Measurements from ENCODE around the gene TFEB.

TFEB gene

DNA sequence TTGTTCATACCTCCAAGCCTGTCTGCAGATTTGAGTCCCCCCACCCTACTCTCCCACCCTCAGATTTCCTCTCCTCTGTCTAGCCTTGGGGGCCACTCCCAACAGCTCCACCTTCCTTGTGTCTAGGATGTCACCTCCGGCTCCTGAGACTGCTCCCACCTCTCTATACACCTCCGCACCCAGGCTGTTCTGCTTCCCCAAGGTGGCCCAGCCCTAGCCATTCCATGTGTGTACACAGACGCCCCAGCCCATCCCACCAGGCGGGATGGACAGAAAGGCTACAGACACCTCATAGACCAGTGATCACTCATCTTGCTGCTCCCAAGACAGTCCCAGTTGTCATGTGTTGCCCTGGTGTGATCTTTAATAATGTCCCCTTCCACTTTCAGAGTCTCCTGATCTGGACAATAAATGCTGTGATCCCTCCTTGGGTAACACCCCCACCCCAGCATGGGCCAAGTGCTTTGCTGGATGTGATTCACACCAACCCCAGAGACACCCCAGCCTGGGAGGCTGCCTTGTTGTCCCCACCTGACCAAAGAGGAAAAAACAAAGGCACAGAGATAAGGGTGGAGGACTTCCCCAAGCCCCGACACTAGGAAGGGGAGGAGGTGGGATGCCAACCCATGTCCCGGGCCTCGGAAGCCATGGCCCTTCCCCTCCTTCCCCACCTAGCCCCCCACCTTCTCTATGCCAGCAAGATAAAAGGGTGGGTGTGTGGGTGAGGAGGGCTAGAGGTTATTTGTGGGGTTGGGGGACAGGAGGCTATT, 61.0 kb downstream of the TFEB start:
- DNase-seq (ENCODE audit: low read depth), result no peak

DNA sequence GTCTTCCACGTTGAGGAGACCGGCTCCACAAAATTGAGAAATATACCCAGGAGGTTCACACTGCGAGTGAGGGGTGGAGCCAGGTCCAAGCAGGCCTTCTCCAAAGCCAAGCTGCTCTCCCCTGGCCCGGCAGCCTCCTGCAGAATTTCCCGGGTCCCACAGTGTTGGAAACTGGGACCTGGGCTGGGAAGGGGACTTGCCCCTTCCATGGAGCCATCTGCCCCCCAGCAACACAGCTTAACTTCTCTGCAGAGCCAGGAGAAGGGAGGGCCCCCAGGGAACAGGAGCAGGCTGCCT, 61.8 kb downstream of the TFEB start:
- DNase-seq (ENCODE audit: low read depth), result no peak

DNA sequence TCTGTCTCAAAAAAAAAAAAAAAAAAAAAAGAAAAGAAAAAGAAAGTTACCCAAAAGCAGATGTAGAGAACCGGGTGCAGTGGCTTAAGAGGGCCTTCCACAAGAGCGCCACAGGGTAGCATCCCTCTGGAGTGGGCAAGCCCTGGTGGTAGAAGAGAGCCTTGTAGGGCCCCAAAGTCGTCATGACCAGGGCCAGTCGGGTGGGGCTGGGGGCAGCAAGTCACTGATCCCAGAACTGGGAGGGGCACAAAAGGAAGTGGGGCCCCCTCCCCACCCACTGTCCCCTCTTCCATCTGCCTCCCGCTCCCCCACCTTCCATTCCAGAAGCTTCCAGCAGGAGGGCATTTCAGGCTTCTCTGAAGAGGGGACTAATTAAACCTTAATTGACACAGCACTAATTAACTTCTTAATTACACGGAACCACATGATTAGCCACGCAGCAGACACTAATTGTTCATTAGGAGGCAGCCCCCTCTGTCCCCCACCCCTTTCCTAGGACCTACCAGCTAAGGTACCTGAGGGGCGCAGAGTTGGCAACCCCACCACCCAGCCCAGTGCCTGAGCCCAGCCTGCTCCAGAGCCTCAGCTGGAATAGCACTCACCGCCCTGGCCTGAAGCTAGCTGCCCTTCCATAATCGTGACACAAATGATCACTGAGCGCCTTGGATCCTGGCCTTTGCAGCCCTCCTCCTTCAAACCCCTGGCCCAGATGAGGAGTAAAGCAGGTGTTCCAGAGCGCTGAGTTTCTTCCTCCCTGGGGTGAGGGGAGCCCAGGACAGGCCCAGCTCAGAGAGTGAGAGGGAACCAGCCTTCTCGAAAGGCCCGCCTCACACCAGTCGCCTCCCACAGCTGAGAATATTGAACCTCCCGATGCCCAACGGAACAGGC, 62.3 kb downstream of the TFEB start:
- DNase-seq (ENCODE audit: low read depth), result no peak

DNA sequence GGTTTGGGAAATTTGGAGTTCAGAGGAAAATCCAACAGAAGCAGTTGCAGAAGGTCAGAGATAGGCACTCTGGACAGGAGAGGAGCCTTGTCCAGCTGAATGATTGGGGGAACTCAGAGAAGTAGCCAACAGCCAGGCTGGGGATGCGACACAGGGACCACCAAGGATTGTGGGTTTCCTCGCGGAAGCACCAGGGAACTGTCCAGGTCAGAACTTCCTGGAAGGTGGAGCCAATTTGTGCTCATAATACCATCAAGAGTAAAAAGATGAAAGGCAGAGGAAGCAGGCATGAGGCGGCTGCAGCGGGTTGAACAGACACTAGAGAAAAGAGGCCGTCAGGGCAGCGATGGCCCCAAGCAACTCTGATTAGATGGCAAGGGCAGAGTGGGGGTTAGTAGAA, 63.4 kb downstream of the TFEB start:
- DNase-seq (ENCODE audit: low read depth), result no peak

DNA sequence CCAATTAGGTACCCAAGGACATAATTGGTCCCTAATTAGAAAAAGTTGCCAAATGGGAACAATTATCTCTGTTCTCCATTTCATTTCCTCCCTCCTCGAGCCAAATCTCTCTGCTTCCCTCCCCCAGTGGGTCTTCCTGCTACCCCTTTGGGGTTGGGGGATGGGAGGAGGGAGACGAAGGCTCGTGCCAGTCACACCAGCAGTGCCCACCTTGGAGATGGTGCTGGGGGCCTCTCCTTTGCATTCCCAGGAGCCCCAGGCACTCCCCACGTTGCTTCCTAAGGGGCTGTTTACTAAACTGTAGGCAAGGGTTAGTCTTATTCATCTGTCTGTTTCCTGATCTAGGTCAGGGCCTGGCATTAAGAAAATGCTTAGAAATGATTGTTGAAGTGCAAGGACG, 64.0 kb downstream of the TFEB start:
- no peak for DNase-seq (ENCODE audit: low read depth)

DNA sequence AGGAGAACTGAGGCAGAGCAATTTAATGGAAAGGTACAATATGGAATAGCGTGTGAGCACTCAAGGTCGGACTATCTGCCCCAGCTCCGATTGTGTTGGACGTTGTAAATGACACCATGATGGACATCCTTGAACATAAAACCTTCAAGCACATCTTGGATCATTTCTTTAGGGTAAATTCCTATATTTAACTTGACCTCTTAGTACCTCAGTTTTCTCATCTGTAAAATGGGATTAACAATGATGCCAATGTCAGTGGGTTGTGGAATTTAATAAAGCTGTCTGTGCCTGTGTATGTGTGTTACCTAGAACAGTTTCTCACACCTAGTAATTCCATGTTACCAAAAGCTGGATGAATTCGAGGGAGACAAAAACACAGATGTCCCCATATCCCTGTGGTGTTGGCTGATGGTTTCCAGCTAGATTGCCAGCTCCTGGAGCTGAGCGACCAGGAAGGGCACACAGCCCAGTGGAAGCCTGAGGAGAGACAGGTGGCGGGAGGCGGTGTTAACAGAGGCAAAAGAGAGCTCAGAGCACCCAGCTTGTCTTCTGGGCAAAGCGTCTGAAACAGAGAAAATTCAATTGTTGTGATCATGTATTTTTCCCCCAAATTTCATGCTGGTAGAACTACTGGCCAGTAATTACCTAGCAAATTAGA, 64.6 kb downstream of the TFEB start:
- no peak for DNase-seq (ENCODE audit: low read depth)

DNA sequence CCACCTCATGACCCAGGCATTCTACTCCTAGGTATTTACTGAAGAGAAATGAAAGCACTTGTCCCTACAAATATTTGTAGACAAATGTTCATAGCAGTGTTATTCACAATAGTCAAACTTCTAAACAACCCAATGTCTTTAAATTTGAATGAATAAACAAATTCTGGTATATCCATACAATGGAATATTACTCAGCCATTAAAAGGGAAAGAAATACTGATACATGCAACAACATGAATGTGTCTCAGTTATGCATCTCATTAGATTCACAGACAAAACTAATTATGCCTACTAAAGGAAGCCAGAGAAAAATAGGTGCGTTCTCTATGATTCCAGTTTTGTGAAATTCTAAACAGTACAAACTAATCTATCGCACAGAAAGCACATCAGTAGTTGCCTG, 66.4 kb downstream of the TFEB start:
- no peak for DNase-seq (ENCODE audit: low read depth)

DNA sequence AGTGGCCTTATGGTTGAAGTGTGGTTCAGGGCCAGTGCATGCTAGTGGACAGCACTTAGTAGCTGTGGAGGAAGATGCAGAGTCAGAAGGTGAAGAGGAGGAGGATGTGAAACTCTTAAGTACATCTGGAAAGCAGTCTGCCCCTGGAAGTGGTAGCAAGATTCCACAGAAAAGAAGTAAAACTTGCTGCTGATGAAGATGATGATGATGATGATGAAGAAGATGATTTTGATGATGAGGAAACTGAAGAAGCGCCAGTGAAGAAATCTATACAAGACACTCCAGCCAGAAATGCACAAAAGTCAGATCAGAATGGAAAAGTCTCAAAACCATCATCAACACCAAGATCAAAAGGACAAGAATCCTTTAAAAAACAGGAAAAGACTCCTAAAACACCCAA, 68.2 kb downstream of the TFEB start:
- no peak for DNase-seq (ENCODE audit: low read depth)

DNA sequence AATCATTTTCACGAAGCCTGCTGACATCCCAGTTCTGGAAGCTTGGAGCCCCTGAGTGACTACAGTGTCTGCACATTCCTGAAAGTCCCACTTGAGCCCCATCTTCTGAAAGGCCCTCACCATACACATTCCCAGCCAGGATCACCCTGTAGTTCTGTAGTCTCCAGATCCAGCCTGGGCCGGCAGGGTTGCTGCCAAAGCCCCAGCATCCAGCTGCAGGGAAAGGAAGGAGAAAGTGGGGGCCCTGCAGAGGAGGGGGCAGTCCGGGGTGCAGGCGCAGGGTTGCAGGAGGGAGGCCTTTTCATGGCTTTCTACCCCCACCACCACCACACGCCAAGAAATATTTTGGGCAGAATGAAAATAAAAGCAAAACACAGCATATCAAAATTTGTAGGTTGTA, 71.1 kb downstream of the TFEB start:
- no peak for DNase-seq (ENCODE audit: low read depth)

DNA sequence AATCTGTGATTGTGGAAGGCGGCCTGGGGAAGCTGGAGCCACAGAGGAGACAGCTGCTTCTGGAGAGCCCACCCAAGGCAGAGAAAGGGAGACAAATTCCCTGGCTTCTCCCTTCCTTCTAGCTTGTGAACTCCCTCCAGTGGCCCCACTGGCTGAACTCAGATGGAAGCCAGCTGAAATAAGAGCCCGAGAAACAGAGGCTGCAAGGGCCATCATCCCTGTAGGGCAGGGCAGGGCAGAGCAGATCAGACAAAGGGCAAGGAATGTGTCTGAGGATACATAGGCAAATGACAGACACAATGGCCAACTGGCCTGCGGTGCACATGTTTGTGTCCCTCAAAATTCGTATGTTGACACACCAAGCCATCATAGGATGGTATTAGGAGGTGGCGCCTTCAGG, 71.8 kb downstream of the TFEB start:
- DNase-seq (ENCODE audit: low read depth), result no peak

DNA sequence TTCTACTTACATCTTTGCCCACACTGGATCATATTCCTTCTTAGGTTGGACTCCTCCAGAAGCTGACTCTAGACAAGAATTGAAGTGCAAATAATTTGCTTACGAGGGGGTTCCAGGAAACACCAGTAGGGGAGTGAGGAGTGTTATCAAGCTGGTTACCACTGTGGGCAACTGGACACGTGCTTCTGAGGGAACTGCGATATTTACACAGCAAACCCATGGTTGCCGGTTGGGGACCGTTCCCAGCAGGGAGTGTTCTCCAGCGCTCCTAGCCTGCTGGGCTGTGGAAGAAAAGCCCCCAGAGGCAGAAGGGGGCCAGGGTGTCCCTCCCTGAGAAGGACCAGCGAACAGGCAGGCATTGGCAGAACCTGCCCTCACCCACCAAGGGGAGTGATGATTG, 75.5 kb downstream of the TFEB start:
- DNase-seq (ENCODE audit: low read depth), result no peak

DNA sequence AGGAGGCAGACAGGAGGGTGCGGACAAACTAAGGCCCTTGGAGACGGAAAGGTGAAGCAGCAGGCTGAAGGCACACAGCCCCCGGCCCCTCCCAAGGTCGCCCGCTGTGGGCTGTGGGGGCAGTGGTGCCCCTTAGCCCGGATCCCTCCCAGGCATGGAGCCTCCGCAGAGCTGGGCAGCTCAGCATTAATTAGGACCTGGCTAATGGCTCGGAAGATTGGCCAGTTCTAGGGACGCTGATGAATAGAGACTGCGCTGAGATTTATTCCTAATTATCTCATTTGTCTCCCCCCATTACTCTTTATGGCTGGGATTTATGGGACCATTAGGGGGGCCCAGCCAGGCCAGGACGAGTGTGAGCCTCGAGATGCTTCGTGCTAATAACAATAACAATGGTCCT, 76.8 kb downstream of the TFEB start:
- DNase-seq (ENCODE audit: low read depth), result no peak

DNA sequence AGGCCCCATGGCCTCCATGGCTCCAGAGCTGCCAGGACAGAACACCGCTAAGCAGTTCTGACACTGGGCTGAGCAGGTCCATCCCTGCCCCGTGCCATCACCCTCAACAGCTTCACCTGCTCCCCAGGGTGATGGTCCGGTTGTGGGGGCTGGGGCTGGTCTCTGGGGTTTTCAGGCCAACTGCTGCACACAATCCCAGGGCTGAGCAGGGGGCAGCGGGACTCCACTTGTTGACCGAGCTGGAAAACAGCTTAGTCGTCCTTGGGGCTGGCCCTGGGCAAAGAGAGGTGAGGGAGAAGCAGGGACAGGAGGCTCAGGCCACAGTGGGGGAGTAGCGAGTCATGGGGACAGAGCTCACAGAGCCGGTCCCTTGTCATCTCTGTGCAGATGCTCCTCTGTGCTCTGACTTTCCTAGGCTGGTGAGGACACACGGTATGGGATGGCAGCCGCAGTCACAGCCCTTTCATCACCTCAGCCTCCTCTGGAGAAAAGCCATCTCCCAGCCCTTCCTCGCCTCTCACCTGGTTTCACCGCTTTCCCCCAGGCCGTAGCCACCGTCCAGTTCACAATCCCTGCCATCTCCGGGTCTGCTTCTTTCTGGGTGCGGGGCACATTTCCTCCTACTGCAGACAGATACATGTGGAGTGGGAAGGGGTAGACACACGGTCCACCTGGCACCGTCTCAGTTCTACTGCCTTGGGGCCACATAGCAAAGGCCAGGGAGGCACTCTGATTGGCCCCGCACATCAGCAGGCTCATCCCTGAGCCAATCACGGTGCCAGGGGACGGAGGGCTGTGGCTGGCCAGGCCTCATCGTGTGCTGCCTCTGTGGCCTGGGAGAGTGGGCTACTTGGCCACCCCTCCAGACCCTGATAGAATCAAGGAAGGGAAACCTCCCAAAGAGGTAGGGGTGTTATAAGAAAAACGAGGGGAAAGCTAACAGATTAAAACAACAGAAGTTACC, 78.0 kb downstream of the TFEB start:
- no peak for DNase-seq (ENCODE audit: low read depth)

DNA sequence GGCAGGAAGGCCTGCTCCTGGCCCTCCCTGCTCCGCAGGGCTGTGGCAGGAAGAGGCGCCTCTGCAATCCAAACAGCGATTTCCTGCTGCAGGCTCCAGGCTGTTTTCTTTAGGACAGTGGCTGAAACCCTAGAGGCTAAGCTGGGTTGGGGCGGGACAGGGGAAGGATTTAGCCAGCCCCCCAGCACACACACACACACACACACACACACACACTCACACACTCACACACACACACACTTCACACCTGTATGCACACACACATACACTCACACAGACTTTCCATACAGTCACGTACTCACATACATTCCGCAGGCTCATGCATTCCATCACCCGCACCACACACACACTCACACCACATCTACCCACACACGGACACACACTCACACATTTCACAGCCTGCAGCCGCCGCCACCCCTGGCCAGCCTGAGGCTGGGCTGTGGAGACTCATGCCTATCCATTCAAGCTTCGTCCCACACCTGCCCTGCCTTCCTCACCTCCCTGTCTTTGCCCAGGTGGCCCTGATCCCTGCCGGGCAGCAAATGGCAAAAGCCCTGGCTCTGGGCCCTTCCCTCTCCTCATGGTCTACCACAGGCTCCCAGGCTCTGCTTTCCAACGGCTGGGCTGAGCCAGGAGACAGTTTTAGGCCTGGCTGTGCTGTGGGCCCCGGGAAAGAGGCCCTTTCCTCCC, 79.3 kb downstream of the TFEB start:
- no peak for DNase-seq (ENCODE audit: low read depth)

DNA sequence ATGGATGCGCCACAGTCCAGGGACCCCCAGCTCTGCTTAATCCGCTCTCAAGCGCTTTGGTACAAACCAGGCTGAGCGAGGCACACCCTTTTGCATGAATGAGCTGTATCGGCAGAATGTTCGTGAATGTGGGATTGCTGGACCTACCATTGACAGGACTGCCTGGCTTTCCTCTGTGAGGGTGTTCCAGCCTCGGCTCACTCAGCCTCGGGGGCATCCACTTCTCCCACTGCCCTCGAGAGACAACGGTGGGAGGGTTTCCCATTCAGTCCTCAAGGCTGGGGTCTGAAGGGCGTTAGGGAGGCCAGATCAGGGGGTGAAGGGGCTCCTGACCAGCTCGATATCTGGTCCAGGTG, 79.8 kb downstream of the TFEB start:
- DNase-seq (ENCODE audit: low read depth), result no peak

DNA sequence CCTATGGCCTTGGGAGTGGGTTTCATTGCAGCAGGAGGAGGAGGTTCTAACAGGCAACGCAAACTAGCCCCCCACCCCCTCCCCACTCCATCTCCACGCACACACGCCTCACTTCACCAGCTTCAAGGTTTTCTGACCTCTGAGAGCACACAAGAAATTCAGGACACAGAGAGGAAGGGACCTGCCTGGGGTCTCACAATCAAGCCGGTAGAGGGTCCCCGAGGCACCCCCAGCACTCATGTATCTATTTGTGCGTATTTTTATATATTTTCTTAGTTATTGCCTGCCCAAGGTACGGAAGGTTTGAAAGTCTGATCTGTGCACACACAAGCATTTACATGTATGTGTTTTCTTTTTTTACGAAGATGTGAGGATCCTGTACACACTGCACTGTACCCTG, 80.2 kb downstream of the TFEB start:
- no peak for DNase-seq (ENCODE audit: low read depth)

DNA sequence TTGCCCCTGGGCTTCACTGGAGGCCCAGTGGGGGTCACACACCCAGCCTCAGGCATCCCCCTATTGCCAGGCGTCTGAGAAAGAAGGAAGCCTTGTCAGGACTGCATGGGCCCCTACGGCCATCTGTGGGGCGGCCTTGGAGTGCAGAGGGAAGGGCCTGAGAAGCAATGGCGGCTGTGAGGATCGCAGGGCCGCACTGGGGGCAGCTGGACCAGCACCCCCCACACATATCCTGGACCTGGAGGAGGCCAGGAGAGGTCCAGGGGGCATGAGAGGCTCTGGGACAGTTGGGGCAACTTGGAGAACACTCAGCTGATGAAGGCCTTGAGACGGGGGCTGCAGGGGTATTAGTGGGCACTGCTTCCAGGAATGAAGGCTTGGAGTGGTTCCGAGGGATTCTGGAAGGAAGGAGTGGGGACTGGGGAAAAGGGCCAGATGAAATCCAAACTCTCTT, 80.7 kb downstream of the TFEB start:
- DNase-seq (ENCODE audit: low read depth), result no peak

DNA sequence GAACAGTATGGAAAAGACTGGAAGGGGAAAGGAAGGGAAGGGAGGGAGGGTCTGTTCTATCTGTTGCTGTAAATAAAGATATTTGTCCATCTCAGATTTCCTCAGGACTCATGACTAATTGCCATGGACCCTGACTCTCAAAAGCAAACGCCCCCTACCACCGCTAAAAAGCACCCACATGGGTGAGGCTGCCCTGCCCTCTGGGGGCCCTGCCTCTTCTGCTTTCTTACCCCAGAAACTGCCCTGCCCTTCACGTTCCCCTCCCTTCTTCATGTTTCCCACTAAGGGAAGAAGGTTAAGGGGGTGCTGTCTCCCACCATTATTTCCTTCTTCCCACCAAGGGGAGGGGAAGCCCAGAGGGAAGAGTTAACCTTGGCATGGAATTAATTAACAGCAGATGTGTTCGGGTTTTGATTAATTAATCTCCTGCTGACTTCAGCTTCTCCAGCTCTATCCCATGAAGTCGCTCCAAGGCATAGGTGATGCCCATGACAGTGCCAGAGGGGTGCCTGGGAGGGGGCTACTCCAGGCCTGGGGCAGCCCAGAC, 81.2 kb downstream of the TFEB start:
- DNase-seq (ENCODE audit: low read depth), result no peak

DNA sequence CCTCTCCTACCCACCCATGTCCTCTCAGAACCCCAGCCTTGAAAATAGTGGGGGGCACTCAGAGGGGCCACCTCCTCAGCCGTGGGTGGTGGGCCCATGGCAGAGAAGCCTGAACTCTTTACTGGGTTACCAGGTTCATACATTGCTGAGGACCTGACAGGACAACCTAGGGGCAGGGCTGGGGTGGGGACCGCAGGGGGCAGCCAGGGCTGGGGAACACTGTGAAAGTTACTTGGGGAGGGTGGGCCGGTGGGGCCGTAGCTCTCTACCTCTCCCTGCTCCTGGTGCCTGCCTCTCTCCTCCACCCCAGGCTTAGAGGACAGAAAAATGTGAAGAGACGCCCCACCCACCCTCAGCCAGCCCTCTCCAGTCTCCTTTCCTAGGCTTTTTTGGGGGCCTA, 81.7 kb downstream of the TFEB start:
- no peak for DNase-seq (ENCODE audit: low read depth)

DNA sequence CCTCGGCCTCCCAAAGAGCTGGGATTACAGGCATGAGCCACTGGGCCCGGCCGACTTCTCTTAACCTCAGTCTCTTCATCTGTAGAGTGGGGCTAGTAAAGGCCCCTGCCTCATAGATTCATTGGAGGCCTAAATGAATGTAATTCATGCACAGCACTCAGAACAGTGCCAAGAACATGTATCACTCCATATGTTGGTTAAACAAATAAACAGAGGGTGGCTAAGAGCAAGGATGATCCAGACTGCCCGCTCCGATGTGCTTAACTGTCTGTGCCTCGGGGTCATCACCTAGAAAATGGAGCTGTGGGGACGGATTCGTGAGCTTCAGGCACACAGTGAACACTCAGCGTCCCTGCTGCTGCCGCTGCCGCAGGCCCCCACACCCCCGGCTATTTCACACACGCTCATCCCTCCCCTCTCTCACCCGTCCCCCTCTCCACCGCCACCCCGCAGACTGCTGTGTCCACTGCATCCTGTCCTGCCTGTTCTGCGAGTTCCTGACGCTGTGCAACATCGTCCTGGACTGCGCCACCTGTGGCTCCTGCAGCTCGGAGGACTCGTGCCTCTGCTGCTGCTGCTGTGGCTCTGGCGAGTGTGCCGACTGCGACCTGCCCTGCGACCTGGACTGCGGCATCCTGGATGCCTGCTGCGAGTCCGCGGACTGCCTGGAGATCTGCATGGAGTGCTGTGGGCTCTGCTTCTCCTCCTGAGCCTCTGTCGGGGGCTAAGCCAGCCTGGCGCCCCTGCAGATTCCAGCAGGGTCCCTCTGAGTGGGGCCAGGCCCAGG, 82.3 kb downstream of the TFEB start:
- DNase-seq (ENCODE audit: low read depth), result no peak
